ENCODE results near the gene EGLN1. TPM values are rescaled to one million over a fixed set of nuclear protein-coding genes. Genes with fewer than 3 reads are reported as not detected.
A peak's percentile ranks its signal among the peaks of the same experiment; 100 is the strongest.

EGLN1 gene
- total and polyA plus RNA-seq, 3 donors from 2014 or later = 30.5 to 64.5 (median 47.7) TPM

DNA sequence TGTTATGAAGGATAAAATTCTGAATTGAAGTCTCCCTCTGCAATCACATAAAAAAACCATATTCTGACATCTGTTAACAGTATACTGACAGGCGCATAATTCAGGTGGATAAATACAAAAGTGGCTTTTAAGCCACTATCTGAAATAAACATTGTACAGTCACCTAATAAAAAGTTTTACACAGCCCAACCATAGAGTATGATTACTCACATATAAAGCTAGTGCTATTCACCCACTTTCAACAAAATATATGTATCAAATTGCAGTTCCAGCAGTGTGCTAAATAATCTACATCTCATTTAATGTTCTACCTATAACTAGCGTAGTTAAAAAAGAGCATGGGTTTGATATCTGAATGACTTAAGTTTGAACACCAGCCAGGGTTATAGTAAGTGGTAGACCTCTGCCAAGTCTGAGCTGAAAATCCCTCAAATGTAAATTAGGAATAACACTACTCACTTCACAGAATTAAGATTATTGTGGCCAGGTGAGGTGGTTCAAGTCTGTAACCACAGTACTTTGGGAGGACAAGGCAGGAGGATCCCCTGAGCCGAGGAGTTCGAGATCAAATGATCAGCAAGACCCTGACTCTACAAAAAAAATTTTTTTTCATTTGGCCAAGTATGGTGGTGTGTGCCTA, 3.9 kb downstream of the EGLN1 start:
- TF ChIP-seq, protein P1, sequence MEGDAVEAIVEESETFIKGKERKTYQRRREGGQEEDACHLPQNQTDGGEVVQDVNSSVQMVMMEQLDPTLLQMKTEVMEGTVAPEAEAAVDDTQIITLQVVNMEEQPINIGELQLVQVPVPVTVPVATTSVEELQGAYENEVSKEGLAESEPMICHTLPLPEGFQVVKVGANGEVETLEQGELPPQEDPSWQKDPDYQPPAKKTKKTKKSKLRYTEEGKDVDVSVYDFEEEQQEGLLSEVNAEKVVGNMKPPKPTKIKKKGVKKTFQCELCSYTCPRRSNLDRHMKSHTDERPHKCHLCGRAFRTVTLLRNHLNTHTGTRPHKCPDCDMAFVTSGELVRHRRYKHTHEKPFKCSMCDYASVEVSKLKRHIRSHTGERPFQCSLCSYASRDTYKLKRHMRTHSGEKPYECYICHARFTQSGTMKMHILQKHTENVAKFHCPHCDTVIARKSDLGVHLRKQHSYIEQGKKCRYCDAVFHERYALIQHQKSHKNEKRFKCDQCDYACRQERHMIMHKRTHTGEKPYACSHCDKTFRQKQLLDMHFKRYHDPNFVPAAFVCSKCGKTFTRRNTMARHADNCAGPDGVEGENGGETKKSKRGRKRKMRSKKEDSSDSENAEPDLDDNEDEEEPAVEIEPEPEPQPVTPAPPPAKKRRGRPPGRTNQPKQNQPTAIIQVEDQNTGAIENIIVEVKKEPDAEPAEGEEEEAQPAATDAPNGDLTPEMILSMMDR (IDR thresholded peaks at IDR 0.05) = no peak
- no peak for TF ChIP-seq POLR2A (IDR thresholded peaks at IDR 0.05)
- no peaks in the 10 kb centered on the region for H3K9me3 ChIP-seq
- H3K4me3 ChIP-seq = no peak overlapping the region
- intact Hi-C loops (cut with DNase I; ENCODE audit: low total_unique reads) = no loop called here
- peak overlapping the region in 1 of 2 donors; percentile 33 for H3K27ac ChIP-seq
- 54 to 73% methylated on average over 4 of the region's 4 CpGs for whole genome bisulfite sequencing, 2 donors
- no peaks in the 10 kb centered on the region for H3K36me3 ChIP-seq (ENCODE audit: low read depth, missing control alignments)
- DNase-seq = no peak
- H3K4me1 ChIP-seq = peaks cover 8% of the 10 kb centered on the region
- H3K27me3 ChIP-seq = no peaks in the 10 kb centered on the region

DNA sequence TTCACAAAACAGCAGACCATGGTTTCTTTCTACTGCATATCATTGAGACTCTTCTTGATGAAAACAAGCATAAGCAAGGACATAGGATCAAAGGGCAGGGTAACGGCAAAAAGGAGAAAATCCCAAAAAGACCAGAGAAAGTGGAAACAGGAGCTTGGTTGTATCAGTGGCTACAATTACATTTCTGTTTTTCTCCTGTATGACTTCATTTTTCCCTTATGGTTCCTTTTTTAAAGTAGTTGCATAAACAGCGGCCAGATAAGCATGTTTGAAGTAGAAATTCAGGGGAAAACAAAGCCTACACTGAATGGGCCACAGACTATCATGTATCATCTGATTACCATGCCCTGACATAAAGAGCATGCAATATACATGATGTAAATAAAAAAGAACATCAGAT, 4.6 kb downstream of the EGLN1 start:
- H3K4me1 ChIP-seq = peaks cover 5% of the 10 kb centered on the region
- 38 to 58% methylated on average over 2 of the region's 2 CpGs for WGBS, 2 donors
- H3K4me3 ChIP-seq = no peak overlapping the region

DNA sequence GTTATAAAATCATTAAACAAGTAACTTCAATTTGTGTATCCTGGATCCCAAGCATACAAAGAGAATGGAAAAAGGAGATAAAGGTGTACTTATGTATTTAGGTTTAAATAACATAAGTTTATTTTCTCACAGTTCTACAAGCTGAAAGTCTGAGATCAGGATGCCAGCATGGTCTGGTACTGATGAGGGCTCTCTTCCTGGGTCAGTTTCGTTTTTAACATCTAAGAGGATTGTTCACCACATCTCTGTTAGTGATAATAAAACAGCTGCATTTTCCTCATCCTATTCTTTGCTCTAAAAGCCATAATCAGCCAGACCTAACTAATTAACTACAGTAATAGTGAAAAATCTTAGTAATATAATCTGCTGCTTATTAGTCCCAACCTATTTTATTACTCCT, 5.2 kb downstream of the EGLN1 start:
- H3K9me3 ChIP-seq = no peaks in the 10 kb centered on the region
- peaks cover 5% of the 10 kb centered on the region for H3K4me1 ChIP-seq
- DNase-seq = no peak
- H3K27ac ChIP-seq = peak overlapping the region in 1 of 2 donors; percentile 33
- TF ChIP-seq, protein P1 (IDR thresholded peaks at IDR 0.05) = no peak
- TF ChIP-seq POLR2A (IDR thresholded peaks at IDR 0.05) = no peak
- H3K4me3 ChIP-seq = no peak overlapping the region
- no peaks in the 10 kb centered on the region for H3K27me3 ChIP-seq
- intact Hi-C loops (cut with DNase I; ENCODE audit: low total_unique reads) = no loop called here
- WGBS, 2 donors = 38 to 56% methylated on average over 1 of the region's 1 CpG
- no peaks in the 10 kb centered on the region for H3K36me3 ChIP-seq (ENCODE audit: low read depth, missing control alignments)

More for the DNA sequence above, 4.6 kb downstream of the EGLN1 start:
- no peak for TF ChIP-seq POLR2A (IDR thresholded peaks at IDR 0.05)
- TF ChIP-seq, protein P1 (IDR thresholded peaks at IDR 0.05) = no peak
- no peak for DNase-seq
- Histone ChIP-seq H3K36me3 (ENCODE audit: low read depth, missing control alignments) (no peaks in the 10 kb centered on the region), H3K27me3 (no peaks in the 10 kb centered on the region), H3K27ac (peak overlapping the region in 1 of 2 donors; percentile 33), H3K9me3 (no peaks in the 10 kb centered on the region)
- intact Hi-C loops (cut with DNase I; ENCODE audit: low total_unique reads) = no loop called here

DNA sequence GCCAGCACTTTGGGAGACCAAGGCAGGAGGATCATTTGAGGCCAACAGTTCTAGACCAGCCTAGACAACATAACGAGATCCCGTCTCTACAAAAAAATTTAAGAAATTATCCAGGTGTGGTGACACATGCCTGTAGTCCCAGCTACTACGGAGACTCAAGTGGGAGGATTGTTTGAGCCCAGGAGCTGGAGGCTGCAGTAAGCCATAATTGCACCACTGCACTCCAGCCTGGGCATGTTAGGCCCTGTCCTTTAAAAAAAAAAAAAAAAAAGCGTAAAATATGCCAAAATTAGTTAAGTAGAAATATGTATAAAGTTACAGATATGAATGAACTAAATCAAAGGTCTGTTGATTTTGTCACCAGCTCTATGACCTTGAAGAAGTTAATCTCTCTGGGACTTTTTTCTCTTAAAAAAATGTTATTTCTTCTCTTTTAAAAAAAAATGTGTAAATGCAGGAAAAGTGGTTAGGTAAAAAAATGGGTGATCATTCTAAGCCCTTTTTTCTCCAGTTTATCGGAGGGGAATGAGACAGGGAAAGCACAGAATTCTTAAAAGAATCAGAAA, 7.0 kb downstream of the EGLN1 start:
- Histone ChIP-seq H3K27me3 (no peaks in the 10 kb centered on the region), H3K27ac (peak overlapping the region in 1 of 2 donors; percentile 38), H3K9me3 (no peaks in the 10 kb centered on the region), H3K36me3 (ENCODE audit: low read depth, missing control alignments) (no peaks in the 10 kb centered on the region), H3K4me1 (peaks cover 9% of the 10 kb centered on the region), H3K4me3 (no peak overlapping the region)
- DNase-seq = no peak
- intact Hi-C loops (cut with DNase I; ENCODE audit: low total_unique reads) = no loop called here
- TF ChIP-seq, protein P1 (IDR thresholded peaks at IDR 0.05) = no peak
- no peak for TF ChIP-seq POLR2A (IDR thresholded peaks at IDR 0.05)
- 68 to 82% methylated on average over 5 of the region's 5 CpGs for WGBS, 2 donors
